Ectodermal cell (in vitro differentiated cells): ENCODE results near the gene USP3.

Source experiments
- H3K27ac ChIP-seq: 2 replicates; pipeline ENCODE4 v1.7.0; 2013; ENCODE audit warnings: mild to moderate bottlenecking, low read depth, low read length; ENCODE audit not compliant: insufficient read depth, poor library complexity, severe bottlenecking
- H3K27me3 ChIP-seq: 2 replicates; pipeline ENCODE4 v1.7.0; 2013; ENCODE audit warnings: mild to moderate bottlenecking, low read length; ENCODE audit not compliant: insufficient read depth, control insufficient read depth, poor library complexity, severe bottlenecking
- H3K36me3 ChIP-seq: one replicate; pipeline ENCODE4 v1.7.0; 2013; ENCODE audit warnings: low read length; ENCODE audit not compliant: control insufficient read depth, insufficient read depth
- H3K4me1 ChIP-seq: one replicate; pipeline ENCODE4 v1.7.0; 2013; ENCODE audit warnings: low read length; ENCODE audit not compliant: control insufficient read depth, insufficient read depth
- H3K4me3 ChIP-seq: 2 replicates; pipeline ENCODE4 v1.7.0; 2013; ENCODE audit warnings: low read depth, low read length, control low read depth; ENCODE audit not compliant: insufficient read depth
- H3K9me3 ChIP-seq: 2 replicates; pipeline ENCODE4 v1.7.0; 2013; ENCODE audit warnings: mild to moderate bottlenecking, low read length, moderate library complexity; ENCODE audit not compliant: control insufficient read depth
- WGBS, 2 experiments: methylation state at CpG; one replicate each; pipeline ENCODE4 v1.1.7; 2013; ENCODE audit warnings: missing lambda C conversion rate in 2 of 2; 5-methylcytosine and 5-hydroxymethylcytosine counted together

The USP3 gene

DNA sequence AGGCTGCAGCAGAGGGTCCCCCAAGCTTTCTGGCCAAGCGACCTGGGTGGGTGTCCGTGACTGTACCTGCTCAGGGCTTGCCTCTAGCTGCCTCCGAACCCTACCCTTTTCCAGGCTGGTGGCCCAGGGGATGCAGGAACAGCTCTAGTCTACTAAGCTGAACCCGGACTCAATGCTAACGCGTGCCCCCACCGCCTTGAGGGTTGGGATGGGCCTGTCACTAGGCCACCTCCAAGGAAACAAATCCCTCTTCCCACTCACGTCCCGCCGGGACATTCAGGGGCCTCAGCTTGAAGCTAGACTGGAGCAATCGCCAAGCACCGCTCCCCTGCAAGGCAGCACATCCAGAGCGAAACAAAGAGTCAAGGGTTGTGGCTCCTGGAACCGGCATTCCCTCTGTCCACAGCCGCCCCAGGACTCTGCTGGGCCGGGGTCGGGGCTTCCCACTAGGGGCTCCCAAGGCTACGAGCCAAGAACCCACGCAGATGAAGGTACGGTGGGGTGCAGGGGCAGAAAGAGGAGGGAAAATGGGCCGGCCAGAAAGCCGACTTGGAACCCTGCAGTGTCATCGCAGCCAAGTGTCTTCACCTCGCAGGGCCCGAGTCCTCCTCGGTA, 95.7 kb downstream of the USP3 start:
- Histone ChIP-seq H3K36me3 (no peaks in the 10 kb centered on the region), H3K27ac (peak overlapping the region; percentile 18), H3K9me3 (no peaks in the 10 kb centered on the region), H3K27me3 (peaks cover 18% of the 10 kb centered on the region), H3K4me3 (peak overlapping the region; percentile 64), H3K4me1 (peaks cover 5% of the 10 kb centered on the region)
- 14 to 16% methylated on average over 26 of the region's 26 CpGs for WGBS, 2 experiments

DNA sequence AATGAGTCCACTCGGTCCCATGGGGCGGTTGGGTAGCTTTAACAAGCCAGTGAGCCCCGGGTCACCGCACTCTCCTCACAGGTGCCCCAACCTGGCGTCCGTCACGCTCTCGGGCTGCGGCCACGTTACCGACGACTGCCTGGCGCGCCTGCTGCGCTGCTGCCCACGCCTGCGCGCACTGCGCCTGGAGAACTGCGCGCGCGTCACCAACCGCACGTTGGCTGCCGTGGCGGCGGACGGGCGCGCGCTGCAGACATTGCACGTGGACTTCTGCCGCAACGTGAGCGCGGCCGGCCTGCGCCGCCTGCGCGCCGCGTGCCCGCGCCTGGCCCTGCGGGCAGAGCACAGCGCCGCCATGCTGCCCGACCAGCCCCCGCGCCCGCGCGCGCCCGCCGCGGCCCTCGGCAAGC, 96.2 kb downstream of the USP3 start:
- H3K36me3 ChIP-seq = no peaks in the 10 kb centered on the region
- H3K4me3 ChIP-seq = peak overlapping the region; percentile 64
- no peaks in the 10 kb centered on the region for H3K9me3 ChIP-seq
- H3K27ac ChIP-seq = peak overlapping the region; percentile 18
- 0 to 1% methylated on average over 60 of the region's 60 CpGs for WGBS, 2 experiments
- peaks cover 18% of the 10 kb centered on the region for H3K27me3 ChIP-seq
- H3K4me1 ChIP-seq = peaks cover 5% of the 10 kb centered on the region

- Histone ChIP-seq H3K36me3 (no peaks in the 10 kb centered on the region), H3K27me3 (peaks cover 18% of the 10 kb centered on the region), H3K27ac (no peak overlapping the region), H3K9me3 (no peaks in the 10 kb centered on the region), H3K4me1 (peaks cover 5% of the 10 kb centered on the region), H3K4me3 (peak overlapping the region; percentile 64)
- 0 to 1% methylated on average over 63 of the region's 63 CpGs for WGBS, 2 experiments
These were observed 96.8 kb downstream of the USP3 start for GRCh38 chr15:63601026-63601703.

DNA sequence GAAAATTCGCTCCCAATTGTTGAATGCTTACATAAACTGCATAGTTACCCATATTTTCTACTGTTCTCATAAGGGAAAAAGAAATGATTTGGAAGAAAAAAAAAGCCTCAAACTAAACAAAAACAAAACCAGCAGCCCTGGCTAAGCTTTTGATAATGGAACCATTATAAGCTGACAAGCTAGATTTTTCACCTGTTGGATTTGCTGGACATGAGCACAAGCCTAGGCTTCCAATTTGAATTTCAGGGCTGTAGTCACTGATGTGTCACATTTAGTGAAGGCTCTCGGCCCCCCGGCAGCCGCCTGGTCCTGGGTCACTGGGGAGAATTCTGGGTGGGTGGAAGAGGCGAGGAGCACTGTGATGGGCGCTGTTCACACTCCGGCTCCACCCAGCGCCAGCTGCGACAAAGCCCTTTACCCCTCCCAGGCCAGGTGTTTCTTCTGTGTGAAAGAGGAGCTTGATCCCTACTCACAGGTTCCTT, 97.4 kb downstream of the USP3 start:
- WGBS, 2 experiments = 58 to 62% methylated on average over 9 of the region's 9 CpGs
- H3K27me3 ChIP-seq = peaks cover 18% of the 10 kb centered on the region
- peaks cover 5% of the 10 kb centered on the region for H3K4me1 ChIP-seq
- no peaks in the 10 kb centered on the region for H3K9me3 ChIP-seq
- H3K4me3 ChIP-seq = peak overlapping the region; percentile 64
- no peak overlapping the region for H3K27ac ChIP-seq
- H3K36me3 ChIP-seq = no peaks in the 10 kb centered on the region

- Histone ChIP-seq H3K27ac (no peak overlapping the region), H3K9me3 (no peaks in the 10 kb centered on the region), H3K27me3 (peaks cover 18% of the 10 kb centered on the region), H3K4me1 (no peaks in the 10 kb centered on the region), H3K36me3 (no peaks in the 10 kb centered on the region), H3K4me3 (no peak overlapping the region)
- 92 to 93% methylated on average over 3 of the region's 3 CpGs for WGBS, 2 experiments
These were observed 98.2 kb downstream of the USP3 start for GRCh38 chr15:63602595-63602994.

GRCh38 chr15:63603516-63603915, 99.1 kb downstream of the USP3 start:
- Histone ChIP-seq H3K9me3 (no peaks in the 10 kb centered on the region), H3K36me3 (no peaks in the 10 kb centered on the region), H3K4me1 (no peaks in the 10 kb centered on the region), H3K4me3 (no peak overlapping the region), H3K27ac (no peak overlapping the region), H3K27me3 (peaks cover 18% of the 10 kb centered on the region)
- 92 to 93% methylated on average over 4 of the region's 4 CpGs for WGBS, 2 experiments

GRCh38 chr15:63604281-63604680, 99.9 kb downstream of the USP3 start:
- H3K4me3 ChIP-seq = no peak overlapping the region
- no peaks in the 10 kb centered on the region for H3K36me3 ChIP-seq
- H3K27ac ChIP-seq = no peak overlapping the region
- peaks cover 18% of the 10 kb centered on the region for H3K27me3 ChIP-seq
- no peaks in the 10 kb centered on the region for H3K4me1 ChIP-seq
- H3K9me3 ChIP-seq = no peaks in the 10 kb centered on the region
- WGBS, 2 experiments = 98 to 100% methylated on average over 2 of the region's 2 CpGs

GRCh38 chr15:63605036-63605435, 100.6 kb downstream of the USP3 start:
- no peaks in the 10 kb centered on the region for H3K36me3 ChIP-seq
- no peaks in the 10 kb centered on the region for H3K4me1 ChIP-seq
- H3K27me3 ChIP-seq = peaks cover 18% of the 10 kb centered on the region
- H3K27ac ChIP-seq = no peak overlapping the region
- no peaks in the 10 kb centered on the region for H3K9me3 ChIP-seq
- no peak overlapping the region for H3K4me3 ChIP-seq
- 91 to 95% methylated on average over 3 of the region's 3 CpGs for WGBS, 2 experiments

GRCh38 chr15:63605816-63606215, 101.4 kb downstream of the USP3 start:
- no peak overlapping the region for H3K4me3 ChIP-seq
- H3K27me3 ChIP-seq = peaks cover 18% of the 10 kb centered on the region
- WGBS, 2 experiments = 89 to 93% methylated on average over 7 of the region's 7 CpGs

DNA sequence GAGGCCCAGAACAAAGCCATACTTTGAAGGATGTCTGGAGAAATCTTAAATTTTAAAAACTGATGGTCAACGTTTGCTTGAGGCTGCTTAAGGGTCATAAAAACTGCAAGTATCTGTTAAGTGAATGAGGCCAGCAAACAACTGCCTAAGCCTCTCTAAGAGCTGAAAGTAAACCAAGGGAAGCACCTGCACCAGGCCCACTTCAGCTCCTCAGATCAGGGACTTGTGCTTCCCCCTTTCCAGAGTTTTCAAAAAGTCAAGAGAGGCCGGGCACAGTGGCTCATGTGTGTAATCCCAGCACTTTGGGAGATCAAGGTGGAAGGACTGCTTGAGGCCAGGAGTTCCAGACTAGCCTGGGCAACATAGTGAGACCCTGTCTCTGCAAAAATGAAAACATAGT, 101.9 kb downstream of the USP3 start:
- Histone ChIP-seq H3K4me3 (no peak overlapping the region), H3K27me3 (peaks cover 15% of the 10 kb centered on the region), H3K4me1 (peaks cover 9% of the 10 kb centered on the region), H3K36me3 (no peaks in the 10 kb centered on the region), H3K9me3 (no peaks in the 10 kb centered on the region), H3K27ac (no peak overlapping the region)
- 85 to 88% methylated on average over 2 of the region's 2 CpGs for WGBS, 2 experiments

More at GRCh38 chr15:63605816-63606215, 101.4 kb downstream of the USP3 start:
- no peaks in the 10 kb centered on the region for H3K36me3 ChIP-seq
- H3K9me3 ChIP-seq = no peaks in the 10 kb centered on the region
- peaks cover 4% of the 10 kb centered on the region for H3K4me1 ChIP-seq
- H3K27ac ChIP-seq = no peak overlapping the region
